Astrocyte (in vitro differentiated cells and primary cell): ENCODE measurements around the gene LMOD1. TPM values are rescaled to one million over a fixed set of nuclear protein-coding genes. Genes with fewer than 3 reads are reported as not detected.

Experiments
- DNase-seq: peaks from one replicate; pipeline ENCODE4 v3.0.0-alpha.2; 2010; ENCODE audit warnings: low read depth
- FAIRE-seq: peaks from 2 replicates; lab custom pipeline; 2011; peaks lifted over from hg19 to GRCh38; lab: Jason Lieb, UNC
- H2AFZ ChIP-seq: 2 replicates; pipeline ENCODE4 v1.6.0; 2012; ENCODE audit warnings: low read depth, low read length, inconsistent platforms
- H3K27ac ChIP-seq: 2 replicates; pipeline ENCODE4 v1.5.1; 2011; ENCODE audit warnings: low read depth, low read length, inconsistent platforms
- H3K27me3 ChIP-seq: 2 replicates; pipeline ENCODE4 v1.6.0; 2011; ENCODE audit warnings: low read length, inconsistent platforms; ENCODE audit not compliant: insufficient read depth
- H3K36me3 ChIP-seq: 2 replicates; pipeline ENCODE4 v1.5.1; 2011; ENCODE audit warnings: low read length, inconsistent platforms; ENCODE audit not compliant: insufficient read depth
- H3K4me1 ChIP-seq: 2 replicates; pipeline ENCODE4 v1.5.1; 2011; ENCODE audit warnings: low read length, inconsistent platforms; ENCODE audit not compliant: insufficient read depth
- H3K4me2 ChIP-seq: 2 replicates; pipeline ENCODE4 v1.6.0; 2012; ENCODE audit warnings: low read length, inconsistent platforms
- H3K4me3 ChIP-seq: 2 replicates; pipeline ENCODE4 v1.5.1; 2011; ENCODE audit warnings: low read depth, mild to moderate bottlenecking, low read length, inconsistent platforms; ENCODE audit not compliant: insufficient read depth
- H3K79me2 ChIP-seq: 2 replicates; pipeline ENCODE4 v1.6.0; 2012; ENCODE audit warnings: mild to moderate bottlenecking, low read length, inconsistent platforms; ENCODE audit not compliant: insufficient read depth
- H3K9ac ChIP-seq: 2 replicates; pipeline ENCODE4 v1.6.0; 2012; ENCODE audit warnings: mild to moderate bottlenecking, low read length, inconsistent platforms
- H3K9me3 ChIP-seq: 2 replicates; pipeline ENCODE4 v1.5.1; 2012; ENCODE audit warnings: low read depth, mild to moderate bottlenecking, low read length, inconsistent platforms; ENCODE audit not compliant: insufficient read depth
- H4K20me1 ChIP-seq: 2 replicates; pipeline ENCODE4 v1.6.0; 2012; ENCODE audit warnings: low read length, inconsistent platforms; ENCODE audit not compliant: insufficient read depth
- H3K27ac Mint-ChIP-seq: one replicate; pipeline ENCODE4 v1.8.0; 2021; ENCODE audit warnings: mild to moderate bottlenecking, mixed read lengths; ENCODE audit not compliant: unreplicated experiment
- H3K27me3 Mint-ChIP-seq: one replicate; pipeline ENCODE4 v1.8.0; 2021; ENCODE audit warnings: low read depth, mixed read lengths; ENCODE audit not compliant: unreplicated experiment
- H3K36me3 Mint-ChIP-seq: one replicate; pipeline ENCODE4 v1.8.0; 2021; ENCODE audit warnings: low read depth, mixed read lengths; ENCODE audit not compliant: unreplicated experiment
- H3K4me1 Mint-ChIP-seq: one replicate; pipeline ENCODE4 v1.8.0; 2021; ENCODE audit warnings: low read depth, mixed read lengths; ENCODE audit not compliant: unreplicated experiment
- H3K4me3 Mint-ChIP-seq: one replicate; pipeline ENCODE4 v1.8.0; 2021; ENCODE audit warnings: mild to moderate bottlenecking, moderate library complexity, mixed read lengths; ENCODE audit not compliant: unreplicated experiment
- H3K9me3 Mint-ChIP-seq: one replicate; pipeline ENCODE4 v1.8.0; 2021; ENCODE audit warnings: mild to moderate bottlenecking, mixed read lengths; ENCODE audit not compliant: unreplicated experiment
- CTCF ChIP-seq: IDR thresholded peaks from 2 replicates; pipeline ENCODE4 v1.5.1; 2011; ENCODE audit warnings: low read depth, mild to moderate bottlenecking, inconsistent platforms, low read length, moderate library complexity; ENCODE audit not compliant: insufficient read depth
- EZH2 ChIP-seq: IDR thresholded peaks from 2 replicates; pipeline ENCODE4 v1.6.1; 2012; ENCODE audit warnings: mild to moderate bottlenecking, low read length, inconsistent platforms; ENCODE audit not compliant: insufficient read depth
- total RNA-seq: library from RNA; stranded (reverse); gene quantifications from 2 replicates; pipeline ENCODE4 v1.2.1, GENCODE V29; 2021

LMOD1 gene
- total RNA-seq, 1 donor from 2014 or later, result 13.2 TPM

- Histone ChIP-seq H3K79me2 (no peaks in the 10 kb centered on the region), H3K4me3 (no peak overlapping the region), H2AFZ (no peak overlapping the region), H3K27ac (no peak overlapping the region), H4K20me1 (no peaks in the 10 kb centered on the region), H3K36me3 (no peaks in the 10 kb centered on the region), H3K4me1 (peaks cover 13% of the 10 kb centered on the region), H3K9ac (no peak overlapping the region), H3K9me3 (no peaks in the 10 kb centered on the region), H3K4me2 (no peak overlapping the region), H3K27me3 (no peaks in the 10 kb centered on the region)
- peaks cover 18% of the 10 kb centered on the region for H3K36me3 Mint-ChIP-seq
- TF ChIP-seq CTCF (no peak), EZH2 (no peak)
- FAIRE-seq, result no peak
- no peak for DNase-seq
- no peak overlapping the region for H3K4me3 Mint-ChIP-seq
- H3K27me3 Mint-ChIP-seq, result peaks cover 4% of the 10 kb centered on the region
- no peaks in the 10 kb centered on the region for H3K9me3 Mint-ChIP-seq
- peaks cover 11% of the 10 kb centered on the region for H3K4me1 Mint-ChIP-seq
- H3K27ac Mint-ChIP-seq, result no peak overlapping the region
Measured at GRCh38 chr1:201911826-201912571, 34.3 kb downstream of the LMOD1 start.

GRCh38 chr1:201907621-201908020, 38.7 kb downstream of the LMOD1 start:
- H3K9me3 ChIP-seq, result no peaks in the 10 kb centered on the region
- no peak overlapping the region for H3K4me2 ChIP-seq
- Mint-ChIP-seq H3K27me3 (peaks cover 4% of the 10 kb centered on the region), H3K36me3 (peaks cover 15% of the 10 kb centered on the region), H3K4me1 (peaks cover 31% of the 10 kb centered on the region), H3K4me3 (no peak overlapping the region), H3K9me3 (no peaks in the 10 kb centered on the region), H3K27ac (no peak overlapping the region)
- H4K20me1 ChIP-seq, result no peaks in the 10 kb centered on the region
- peaks cover 29% of the 10 kb centered on the region for H3K4me1 ChIP-seq
- no peaks in the 10 kb centered on the region for H3K36me3 ChIP-seq
- H3K9ac ChIP-seq, result no peak overlapping the region
- H3K27ac ChIP-seq, result no peak overlapping the region
- no peaks in the 10 kb centered on the region for H3K79me2 ChIP-seq
- FAIRE-seq (no peak), DNase-seq (no peak)
- H2AFZ ChIP-seq, result no peak overlapping the region
- H3K27me3 ChIP-seq, result no peaks in the 10 kb centered on the region
- no peak overlapping the region for H3K4me3 ChIP-seq
- no peak for TF ChIP-seq EZH2
- no peak for TF ChIP-seq CTCF

DNA sequence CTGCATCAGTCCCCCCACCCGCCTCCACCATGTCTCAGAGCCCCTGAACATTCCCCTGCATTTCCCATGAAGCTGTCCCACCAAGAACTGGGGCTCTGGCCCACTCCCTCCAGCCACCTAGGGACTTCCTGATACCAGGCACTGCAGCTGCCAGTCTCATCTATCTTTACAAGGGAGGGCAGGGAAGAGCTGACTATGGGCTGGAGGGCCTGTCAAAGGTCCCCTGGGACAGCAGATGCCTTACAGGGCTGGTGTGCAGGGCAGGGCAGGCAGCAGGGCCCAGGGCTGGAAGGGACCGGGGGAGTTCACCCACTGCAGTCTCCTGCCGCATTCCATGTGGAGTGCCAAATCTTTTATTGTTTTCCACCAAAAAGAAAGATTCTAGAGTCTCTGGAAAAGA, 40.0 kb downstream of the LMOD1 start:
- H3K79me2 ChIP-seq, result no peaks in the 10 kb centered on the region
- H4K20me1 ChIP-seq, result no peaks in the 10 kb centered on the region
- Mint-ChIP-seq H3K27me3 (peaks cover 4% of the 10 kb centered on the region), H3K9me3 (no peaks in the 10 kb centered on the region), H3K27ac (no peak overlapping the region), H3K4me1 (peaks cover 36% of the 10 kb centered on the region), H3K36me3 (peaks cover 8% of the 10 kb centered on the region), H3K4me3 (no peak overlapping the region)
- H3K4me2 ChIP-seq, result no peak overlapping the region
- H3K4me1 ChIP-seq, result peaks cover 29% of the 10 kb centered on the region
- H3K36me3 ChIP-seq, result no peaks in the 10 kb centered on the region
- no peak overlapping the region for H3K4me3 ChIP-seq
- H3K9me3 ChIP-seq, result no peaks in the 10 kb centered on the region
- no peak for FAIRE-seq
- H3K27me3 ChIP-seq, result no peaks in the 10 kb centered on the region
- H2AFZ ChIP-seq, result no peak overlapping the region
- DNase-seq, result no peak
- TF ChIP-seq CTCF, result no peak
- no peak for TF ChIP-seq EZH2
- H3K27ac ChIP-seq, result no peak overlapping the region
- H3K9ac ChIP-seq, result no peak overlapping the region
